DND-41 (cell line): ENCODE measurements around the gene DRC7.

Experiments used
- ATAC-seq: fragments of 200-7000 bp; cut with Tn5 transposase; 3 replicates; pipeline ENCODE4 v1.9.1; 2021; ENCODE audit warnings: low read depth; ENCODE audit not compliant: insufficient read depth
- DNase-seq: peaks from one replicate; pipeline ENCODE4 v3.0.0-alpha.2; 2020
- H2AFZ ChIP-seq: 2 replicates; pipeline ENCODE4 v1.6.0; 2012; ENCODE audit warnings: low read depth, low read length
- H3K27ac ChIP-seq: 2 replicates; pipeline ENCODE4 v1.5.1; 2012; ENCODE audit warnings: low read length, inconsistent platforms
- H3K27me3 ChIP-seq: fragments of 200-600 bp; sonication (generic); 2 replicates; pipeline ENCODE4 v1.6.0; 2012; ENCODE audit warnings: low read length, mild to moderate bottlenecking, inconsistent platforms; ENCODE audit not compliant: insufficient read depth, poor library complexity
- H3K36me3 ChIP-seq: 2 replicates; pipeline ENCODE4 v1.5.1; 2012; ENCODE audit warnings: low read length, inconsistent platforms; ENCODE audit not compliant: insufficient read depth
- H3K4me1 ChIP-seq: 2 replicates; pipeline ENCODE4 v1.5.1; 2012; ENCODE audit warnings: mild to moderate bottlenecking, low read length; ENCODE audit not compliant: insufficient read depth
- H3K4me2 ChIP-seq: 2 replicates; pipeline ENCODE4 v1.6.0; 2012; ENCODE audit warnings: mild to moderate bottlenecking, moderate library complexity, low read length, inconsistent platforms; ENCODE audit not compliant: insufficient read depth
- H3K4me3 ChIP-seq, 2 experiments: fragments of 200-600 bp in 1 of 2; shearing (Covaris generic) in 1 of 2; 2 replicates each; pipeline ENCODE4 v1.5.1; 2012 to 2016; ENCODE audit warnings: inconsistent platforms in 2 of 2, low read length in 2 of 2, mild to moderate bottlenecking in 2 of 2, low read depth in 1 of 2, moderate library complexity in 1 of 2
- H3K79me2 ChIP-seq: 2 replicates; pipeline ENCODE4 v1.6.0; 2012; ENCODE audit warnings: low read length, inconsistent platforms; ENCODE audit not compliant: insufficient read depth
- H3K9ac ChIP-seq: 2 replicates; pipeline ENCODE4 v1.6.0; 2012; ENCODE audit warnings: low read depth, mild to moderate bottlenecking, inconsistent platforms, low read length, moderate library complexity
- H3K9me3 ChIP-seq: 2 replicates; pipeline ENCODE4 v1.5.1; 2012; ENCODE audit warnings: low read length, moderate library complexity, mild to moderate bottlenecking, inconsistent platforms; ENCODE audit not compliant: insufficient read depth, severe bottlenecking
- H4K20me1 ChIP-seq: 2 replicates; pipeline ENCODE4 v1.6.0; 2012; ENCODE audit warnings: low read length; ENCODE audit not compliant: insufficient read depth
- CTCF ChIP-seq: IDR thresholded peaks from 2 replicates; pipeline ENCODE4 v1.5.1; 2012; ENCODE audit warnings: borderline replicate concordance, low read length, moderate library complexity, mild to moderate bottlenecking; ENCODE audit not compliant: poor library complexity, severe bottlenecking; ENCODE audit errors: extremely low read depth
- EZH2 ChIP-seq: IDR thresholded peaks from 3 replicates; pipeline ENCODE4 v1.6.1; 2012; ENCODE audit warnings: borderline replicate concordance, low read depth, mild to moderate bottlenecking, moderate library complexity, low read length, inconsistent platforms; ENCODE audit not compliant: severe bottlenecking

The DRC7 gene

GRCh38 chr16:57695680-57696069 lies 1.1 kb downstream of the DRC7 start:
- Histone ChIP-seq H3K79me2 (no peaks in the 10 kb centered on the region), H3K4me2 (no peak overlapping the region), H3K9ac (no peak overlapping the region), H4K20me1 (no peaks in the 10 kb centered on the region), H3K4me3 (no peak overlapping the region), H3K4me1 (peaks cover 8% of the 10 kb centered on the region), H3K27ac (no peak overlapping the region), H3K27me3 (no peaks in the 10 kb centered on the region), H3K9me3 (no peaks in the 10 kb centered on the region), H3K36me3 (no peaks in the 10 kb centered on the region), H2AFZ (no peak overlapping the region)
- TF ChIP-seq CTCF (no peak), EZH2 (no peak)
- ATAC-seq = no peak
- DNase-seq = no peak

DNA sequence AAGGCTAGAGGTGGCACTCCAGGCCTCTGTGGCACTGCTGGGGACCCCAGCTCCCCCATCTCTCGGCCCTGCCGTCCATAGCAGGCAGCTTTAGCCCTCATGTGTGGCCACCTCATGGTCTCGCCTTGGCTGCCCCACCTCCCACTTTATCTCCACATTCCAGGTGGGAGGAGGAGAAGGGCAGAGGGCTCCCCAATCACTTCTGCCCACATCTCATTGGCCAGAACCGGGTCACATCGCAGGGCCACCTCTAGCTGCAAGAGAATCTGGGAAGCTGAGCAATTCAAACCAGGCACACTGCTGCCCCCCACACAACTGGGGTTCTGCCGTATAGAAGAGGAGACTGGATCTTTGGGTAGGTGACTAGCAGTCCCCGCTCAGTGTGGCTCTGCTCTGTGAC lies 1.6 kb downstream of the DRC7 start:
- no peaks in the 10 kb centered on the region for H3K79me2 ChIP-seq
- H3K27me3 ChIP-seq = no peaks in the 10 kb centered on the region
- H3K9ac ChIP-seq = no peak overlapping the region
- no peaks in the 10 kb centered on the region for H3K36me3 ChIP-seq
- peaks cover 8% of the 10 kb centered on the region for H3K4me1 ChIP-seq
- no peak for DNase-seq
- H3K9me3 ChIP-seq = no peaks in the 10 kb centered on the region
- ATAC-seq = no peak
- H3K4me3 ChIP-seq = no peak overlapping the region
- H3K4me2 ChIP-seq = no peak overlapping the region
- H3K27ac ChIP-seq = no peak overlapping the region
- no peak for TF ChIP-seq CTCF
- TF ChIP-seq EZH2 = no peak
- no peak overlapping the region for H2AFZ ChIP-seq
- no peaks in the 10 kb centered on the region for H4K20me1 ChIP-seq

- Histone ChIP-seq H3K9ac (no peak overlapping the region), H3K27ac (no peak overlapping the region), H3K79me2 (no peaks in the 10 kb centered on the region), H3K36me3 (no peaks in the 10 kb centered on the region), H3K4me2 (no peak overlapping the region), H4K20me1 (no peaks in the 10 kb centered on the region), H2AFZ (no peak overlapping the region), H3K4me3 (no peak overlapping the region), H3K27me3 (no peaks in the 10 kb centered on the region), H3K4me1 (peaks cover 8% of the 10 kb centered on the region), H3K9me3 (no peaks in the 10 kb centered on the region)
- DNase-seq (no peak), ATAC-seq (no peak)
- TF ChIP-seq EZH2 (no peak), CTCF (no peak)
Observed at GRCh38 chr16:57697896-57698537, 3.4 kb downstream of the DRC7 start.
